RWPE2 (cell line): ENCODE data around the gene RPA4.

Experiments
- ATAC-seq: fragments of 200-7000 bp; cut with Tn5 transposase; 3 replicates; pipeline ENCODE4 v1.9.1; 2021; ENCODE audit warnings: low read depth
- DNase-seq: peaks from one replicate; pipeline ENCODE4 v3.0.0-alpha.2; 2020; ENCODE audit warnings: low spot score
- H3K27ac ChIP-seq: fragments of 450-650 bp; 2 replicates; pipeline ENCODE4 v1.5.1; 2017; ENCODE audit warnings: mild to moderate bottlenecking; ENCODE audit not compliant: poor library complexity, severe bottlenecking
- H3K27me3 ChIP-seq: fragments of 250-450 bp; sonication (Bioruptor Pico); 2 replicates; pipeline ENCODE4 v1.5.1; 2021; ENCODE audit warnings: mild to moderate bottlenecking, moderate library complexity; ENCODE audit not compliant: insufficient read depth, poor library complexity, severe bottlenecking
- H3K36me3 ChIP-seq: fragments of 250-450 bp; sonication (Bioruptor Pico); 2 replicates; pipeline ENCODE4 v1.5.1; 2020; ENCODE audit warnings: low read depth, mild to moderate bottlenecking, moderate library complexity
- H3K4me1 ChIP-seq: fragments of 250-450 bp; sonication (Bioruptor Pico); 2 replicates; pipeline ENCODE4 v1.5.1; 2021; ENCODE audit warnings: mild to moderate bottlenecking, moderate library complexity; ENCODE audit not compliant: insufficient read depth, poor library complexity, severe bottlenecking
- H3K4me3 ChIP-seq: fragments of 250-450 bp; sonication (Bioruptor Pico); 2 replicates; pipeline ENCODE4 v1.5.1; 2021; ENCODE audit warnings: mild to moderate bottlenecking, moderate library complexity; ENCODE audit not compliant: severe bottlenecking
- H3K9me3 ChIP-seq: fragments of 250-450 bp; sonication (Bioruptor Pico); 2 replicates; pipeline ENCODE4 v1.5.1; 2021; ENCODE audit warnings: mild to moderate bottlenecking, moderate library complexity; ENCODE audit not compliant: severe bottlenecking
- TF ChIP-seq, protein P1 (sequence below): fragments of 450-650 bp; IDR thresholded peaks from one replicate; pipeline ENCODE4 v1.5.1; 2017; ENCODE audit warnings: mild to moderate bottlenecking, moderate library complexity; ENCODE audit not compliant: poor library complexity, severe bottlenecking

RPA4 gene, protein sequence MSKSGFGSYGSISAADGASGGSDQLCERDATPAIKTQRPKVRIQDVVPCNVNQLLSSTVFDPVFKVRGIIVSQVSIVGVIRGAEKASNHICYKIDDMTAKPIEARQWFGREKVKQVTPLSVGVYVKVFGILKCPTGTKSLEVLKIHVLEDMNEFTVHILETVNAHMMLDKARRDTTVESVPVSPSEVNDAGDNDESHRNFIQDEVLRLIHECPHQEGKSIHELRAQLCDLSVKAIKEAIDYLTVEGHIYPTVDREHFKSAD

GRCh38 chrX:96883608-96884007, at the start of gene RPA4:
Gene RPA4, plus strand, starts transcription at chrX:96883908. Its CDS starts 403 bp downstream, at chrX:96884311.
- TF ChIP-seq, protein P1, sequence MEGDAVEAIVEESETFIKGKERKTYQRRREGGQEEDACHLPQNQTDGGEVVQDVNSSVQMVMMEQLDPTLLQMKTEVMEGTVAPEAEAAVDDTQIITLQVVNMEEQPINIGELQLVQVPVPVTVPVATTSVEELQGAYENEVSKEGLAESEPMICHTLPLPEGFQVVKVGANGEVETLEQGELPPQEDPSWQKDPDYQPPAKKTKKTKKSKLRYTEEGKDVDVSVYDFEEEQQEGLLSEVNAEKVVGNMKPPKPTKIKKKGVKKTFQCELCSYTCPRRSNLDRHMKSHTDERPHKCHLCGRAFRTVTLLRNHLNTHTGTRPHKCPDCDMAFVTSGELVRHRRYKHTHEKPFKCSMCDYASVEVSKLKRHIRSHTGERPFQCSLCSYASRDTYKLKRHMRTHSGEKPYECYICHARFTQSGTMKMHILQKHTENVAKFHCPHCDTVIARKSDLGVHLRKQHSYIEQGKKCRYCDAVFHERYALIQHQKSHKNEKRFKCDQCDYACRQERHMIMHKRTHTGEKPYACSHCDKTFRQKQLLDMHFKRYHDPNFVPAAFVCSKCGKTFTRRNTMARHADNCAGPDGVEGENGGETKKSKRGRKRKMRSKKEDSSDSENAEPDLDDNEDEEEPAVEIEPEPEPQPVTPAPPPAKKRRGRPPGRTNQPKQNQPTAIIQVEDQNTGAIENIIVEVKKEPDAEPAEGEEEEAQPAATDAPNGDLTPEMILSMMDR: no peak

GRCh38 chrX:96834137-96834536, 49.6 kb upstream of the RPA4 start:
- H3K27me3 ChIP-seq: no peaks in the 10 kb centered on the region
- no peak for DNase-seq
- peaks cover 2% of the 10 kb centered on the region for H3K4me1 ChIP-seq
- no peaks in the 10 kb centered on the region for H3K36me3 ChIP-seq
- no peak overlapping the region for H3K4me3 ChIP-seq
- H3K9me3 ChIP-seq: no peaks in the 10 kb centered on the region
- H3K27ac ChIP-seq: no peak overlapping the region
- no peak for ATAC-seq
- TF ChIP-seq, protein P1: no peak

More at GRCh38 chrX:96883608-96884007, at the start of gene RPA4:
- Histone ChIP-seq H3K4me3 (no peak within 1 kb of the TSS), H3K27ac (no peak within 1 kb of the TSS), H3K9me3 (no peaks in the 10 kb centered on the region), H3K4me1 (no peaks in the 10 kb centered on the region), H3K27me3 (no peaks in the 10 kb centered on the region), H3K36me3 (no peaks in the 10 kb centered on the region)
- no peak for ATAC-seq
- DNase-seq: no peak

- Histone ChIP-seq H3K4me1 (peaks cover 2% of the 10 kb centered on the region), H3K9me3 (no peaks in the 10 kb centered on the region), H3K27me3 (no peaks in the 10 kb centered on the region), H3K36me3 (no peaks in the 10 kb centered on the region), H3K4me3 (no peak overlapping the region), H3K27ac (no peak overlapping the region)
- DNase-seq (no peak), ATAC-seq (no peak)
- TF ChIP-seq, protein P1: no peak
Measured at GRCh38 chrX:96835660-96836289, 47.9 kb upstream of the RPA4 start.

DNA sequence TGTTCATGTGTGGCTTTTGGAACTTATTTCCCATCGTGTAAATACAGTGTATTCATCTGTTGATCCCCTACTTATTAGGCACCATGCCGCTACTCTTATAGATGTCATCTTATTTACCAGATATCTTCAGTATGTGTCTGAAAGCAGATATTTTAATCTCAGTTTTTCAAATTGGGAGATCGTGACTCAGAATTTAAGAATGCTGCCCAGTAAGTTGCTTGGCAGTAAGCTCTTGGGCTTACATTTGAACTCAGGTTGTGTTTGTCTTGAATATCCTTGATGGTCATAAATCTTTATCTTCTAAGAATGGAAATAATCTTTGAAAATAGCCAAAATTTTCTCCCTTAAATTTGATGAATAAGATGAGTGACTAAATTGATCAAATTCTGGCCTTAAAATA, 45.9 kb upstream of the RPA4 start:
- DNase-seq (no peak), ATAC-seq (peak; percentile 54)
- H3K36me3 ChIP-seq: no peaks in the 10 kb centered on the region
- H3K27ac ChIP-seq: no peak overlapping the region
- TF ChIP-seq, protein P1: no peak
- no peaks in the 10 kb centered on the region for H3K27me3 ChIP-seq
- H3K9me3 ChIP-seq: no peaks in the 10 kb centered on the region
- H3K4me3 ChIP-seq: no peak overlapping the region
- peaks cover 2% of the 10 kb centered on the region for H3K4me1 ChIP-seq

DNA sequence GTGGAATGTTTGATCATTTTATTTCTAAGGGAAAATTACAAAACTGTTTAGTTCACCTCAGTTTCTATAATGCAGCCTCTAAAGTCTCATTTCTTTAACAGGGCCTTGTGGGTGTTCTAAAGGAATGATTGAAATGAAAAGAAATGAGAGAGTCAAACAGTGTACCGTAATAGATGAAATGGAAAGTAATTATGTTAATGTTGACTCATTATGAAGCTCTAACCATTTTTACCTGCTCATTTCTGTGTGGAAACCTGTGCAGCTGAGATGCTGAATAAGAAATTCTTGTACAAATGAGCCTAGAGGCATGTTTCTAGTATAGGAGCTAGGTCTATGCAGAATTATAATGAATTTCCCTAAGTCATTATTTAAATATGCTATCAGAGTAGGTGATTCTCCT, 45.2 kb upstream of the RPA4 start:
- Histone ChIP-seq H3K4me1 (peaks cover 2% of the 10 kb centered on the region), H3K27ac (no peak overlapping the region), H3K36me3 (no peaks in the 10 kb centered on the region), H3K9me3 (no peaks in the 10 kb centered on the region), H3K27me3 (no peaks in the 10 kb centered on the region), H3K4me3 (no peak overlapping the region)
- TF ChIP-seq, protein P1: no peak
- no peak for DNase-seq
- ATAC-seq: no peak
